ENCODE data around the gene ZNF213.

Gene ZNF213

GRCh38 chr16:3112881-3113574 is 21.8 kb upstream of the ZNF213 start:
- peaks cover 3% of the 10 kb centered on the region for H3K36me3 ChIP-seq (ENCODE audit: control insufficient read depth, insufficient read depth, low read length)
- peak overlapping the region; percentile 92 for H3K4me3 ChIP-seq (ENCODE audit: low read length)
- peak overlapping the region; percentile 62 for H3K27ac ChIP-seq (ENCODE audit: low read depth, low read length)
- peaks cover 14% of the 10 kb centered on the region for H3K4me1 ChIP-seq (ENCODE audit: control insufficient read depth, insufficient read depth, low read length)
- H3K9ac ChIP-seq (ENCODE audit: low read length): peak overlapping the region; percentile 64
- no peaks in the 10 kb centered on the region for H3K27me3 ChIP-seq (ENCODE audit: control insufficient read depth, insufficient read depth, low read length)

- Histone ChIP-seq H3K4me1 (ENCODE audit: control insufficient read depth, insufficient read depth, low read length) (peaks cover 14% of the 10 kb centered on the region), H3K36me3 (ENCODE audit: control insufficient read depth, insufficient read depth, low read length) (peaks cover 8% of the 10 kb centered on the region), H3K27ac (ENCODE audit: low read depth, low read length) (no peak overlapping the region), H3K9ac (ENCODE audit: low read length) (no peak overlapping the region), H3K4me3 (ENCODE audit: low read length) (peak overlapping the region; percentile 92), H3K27me3 (ENCODE audit: control insufficient read depth, insufficient read depth, low read length) (no peaks in the 10 kb centered on the region)
These were observed 20.9 kb upstream of the ZNF213 start for GRCh38 chr16:3113765-3114479.

- H3K4me3 ChIP-seq (ENCODE audit: low read length): no peak overlapping the region
- no peak overlapping the region for H3K9ac ChIP-seq (ENCODE audit: low read length)
- H3K27me3 ChIP-seq (ENCODE audit: control insufficient read depth, insufficient read depth, low read length): no peaks in the 10 kb centered on the region
- peaks cover 8% of the 10 kb centered on the region for H3K36me3 ChIP-seq (ENCODE audit: control insufficient read depth, insufficient read depth, low read length)
- peaks cover 14% of the 10 kb centered on the region for H3K4me1 ChIP-seq (ENCODE audit: control insufficient read depth, insufficient read depth, low read length)
- H3K27ac ChIP-seq (ENCODE audit: low read depth, low read length): no peak overlapping the region
These were observed 19.8 kb upstream of the ZNF213 start for GRCh38 chr16:3115003-3115402.

- Histone ChIP-seq H3K4me1 (ENCODE audit: control insufficient read depth, insufficient read depth, low read length) (peaks cover 14% of the 10 kb centered on the region), H3K36me3 (ENCODE audit: control insufficient read depth, insufficient read depth, low read length) (peaks cover 8% of the 10 kb centered on the region), H3K27ac (ENCODE audit: low read depth, low read length) (no peak overlapping the region), H3K9ac (ENCODE audit: low read length) (no peak overlapping the region), H3K27me3 (ENCODE audit: control insufficient read depth, insufficient read depth, low read length) (no peaks in the 10 kb centered on the region), H3K4me3 (ENCODE audit: low read length) (no peak overlapping the region)
These were observed 19.3 kb upstream of the ZNF213 start for GRCh38 chr16:3115561-3115960.

- Histone ChIP-seq H3K4me3 (ENCODE audit: low read length) (no peak overlapping the region), H3K27ac (ENCODE audit: low read depth, low read length) (no peak overlapping the region), H3K9ac (ENCODE audit: low read length) (no peak overlapping the region), H3K36me3 (ENCODE audit: control insufficient read depth, insufficient read depth, low read length) (peaks cover 8% of the 10 kb centered on the region), H3K4me1 (ENCODE audit: control insufficient read depth, insufficient read depth, low read length) (peaks cover 8% of the 10 kb centered on the region), H3K27me3 (ENCODE audit: control insufficient read depth, insufficient read depth, low read length) (no peaks in the 10 kb centered on the region)
These were observed 16.5 kb upstream of the ZNF213 start for GRCh38 chr16:3118204-3118790.

GRCh38 chr16:3118846-3119245 is 16.0 kb upstream of the ZNF213 start:
- Histone ChIP-seq H3K4me1 (ENCODE audit: control insufficient read depth, insufficient read depth, low read length) (peaks cover 5% of the 10 kb centered on the region), H3K36me3 (ENCODE audit: control insufficient read depth, insufficient read depth, low read length) (peaks cover 8% of the 10 kb centered on the region), H3K4me3 (ENCODE audit: low read length) (no peak overlapping the region), H3K27ac (ENCODE audit: low read depth, low read length) (no peak overlapping the region), H3K9ac (ENCODE audit: low read length) (no peak overlapping the region), H3K27me3 (ENCODE audit: control insufficient read depth, insufficient read depth, low read length) (no peaks in the 10 kb centered on the region)

GRCh38 chr16:3119286-3119685 is 15.5 kb upstream of the ZNF213 start:
- H3K4me1 ChIP-seq (ENCODE audit: control insufficient read depth, insufficient read depth, low read length): peaks cover 3% of the 10 kb centered on the region
- H3K27ac ChIP-seq (ENCODE audit: low read depth, low read length): no peak overlapping the region
- no peak overlapping the region for H3K4me3 ChIP-seq (ENCODE audit: low read length)
- H3K9ac ChIP-seq (ENCODE audit: low read length): no peak overlapping the region
- H3K36me3 ChIP-seq (ENCODE audit: control insufficient read depth, insufficient read depth, low read length): peaks cover 8% of the 10 kb centered on the region
- no peaks in the 10 kb centered on the region for H3K27me3 ChIP-seq (ENCODE audit: control insufficient read depth, insufficient read depth, low read length)

GRCh38 chr16:3119701-3120408 is 15.0 kb upstream of the ZNF213 start:
- Histone ChIP-seq H3K27ac (ENCODE audit: low read depth, low read length) (no peak overlapping the region), H3K4me3 (ENCODE audit: low read length) (no peak overlapping the region), H3K36me3 (ENCODE audit: control insufficient read depth, insufficient read depth, low read length) (peaks cover 8% of the 10 kb centered on the region), H3K4me1 (ENCODE audit: control insufficient read depth, insufficient read depth, low read length) (peaks cover 3% of the 10 kb centered on the region), H3K27me3 (ENCODE audit: control insufficient read depth, insufficient read depth, low read length) (no peaks in the 10 kb centered on the region), H3K9ac (ENCODE audit: low read length) (no peak overlapping the region)

- Histone ChIP-seq H3K36me3 (ENCODE audit: control insufficient read depth, insufficient read depth, low read length) (peaks cover 5% of the 10 kb centered on the region), H3K9ac (ENCODE audit: low read length) (no peak overlapping the region)
These were observed 14.4 kb upstream of the ZNF213 start for GRCh38 chr16:3120435-3120834.

GRCh38 chr16:3121851-3122467 is 12.9 kb upstream of the ZNF213 start:
- Histone ChIP-seq H3K4me1 (ENCODE audit: control insufficient read depth, insufficient read depth, low read length) (peaks cover 5% of the 10 kb centered on the region), H3K36me3 (ENCODE audit: control insufficient read depth, insufficient read depth, low read length) (peaks cover 5% of the 10 kb centered on the region), H3K9ac (ENCODE audit: low read length) (no peak overlapping the region), H3K27ac (ENCODE audit: low read depth, low read length) (no peak overlapping the region), H3K27me3 (ENCODE audit: control insufficient read depth, insufficient read depth, low read length) (no peaks in the 10 kb centered on the region), H3K4me3 (ENCODE audit: low read length) (no peak overlapping the region)

More at GRCh38 chr16:3120435-3120834, 14.4 kb upstream of the ZNF213 start:
- Histone ChIP-seq H3K27ac (ENCODE audit: low read depth, low read length) (no peak overlapping the region), H3K4me3 (ENCODE audit: low read length) (no peak overlapping the region), H3K4me1 (ENCODE audit: control insufficient read depth, insufficient read depth, low read length) (peaks cover 5% of the 10 kb centered on the region), H3K27me3 (ENCODE audit: control insufficient read depth, insufficient read depth, low read length) (no peaks in the 10 kb centered on the region)

GRCh38 chr16:3122926-3123570 is 11.8 kb upstream of the ZNF213 start:
- no peak overlapping the region for H3K9ac ChIP-seq (ENCODE audit: low read length)
- no peak overlapping the region for H3K27ac ChIP-seq (ENCODE audit: low read depth, low read length)
- peaks cover 5% of the 10 kb centered on the region for H3K4me1 ChIP-seq (ENCODE audit: control insufficient read depth, insufficient read depth, low read length)
- no peaks in the 10 kb centered on the region for H3K27me3 ChIP-seq (ENCODE audit: control insufficient read depth, insufficient read depth, low read length)
- no peak overlapping the region for H3K4me3 ChIP-seq (ENCODE audit: low read length)
- H3K36me3 ChIP-seq (ENCODE audit: control insufficient read depth, insufficient read depth, low read length): peaks cover 5% of the 10 kb centered on the region
